Activated naive CD4-positive, alpha-beta T cell treated with anti-CD3 and anti-CD28 coated beads, Interleukin-2, amount 10 ng/mL, durations not matched to agents 7 days and 5 days (primary cell): ENCODE results near the gene GPR31.
"Not testable (repeated sequence)": the region's sequence is repeated elsewhere in the genome, so short reads cannot be mapped to it uniquely, and the experiment has no call there.

Experiments
- CTCF ChIA-PET: fragments of 350-600 bp; sonication (Branson Sonifier 250); formaldehyde crosslinking; loops from one replicate; lab custom pipeline; 2021; ENCODE audit warnings: antibody characterized with exemption; lab: Charles Lee
- DNase-seq: peaks from one replicate; pipeline ENCODE4 v3.0.0-alpha.2; 2020
- H3K27ac Mint-ChIP-seq: one replicate; pipeline ENCODE4 v1.8.0; 2021; ENCODE audit warnings: mild to moderate bottlenecking, moderate library complexity, mixed read lengths
- H3K27me3 Mint-ChIP-seq: one replicate; pipeline ENCODE4 v1.8.0; 2021; ENCODE audit warnings: mild to moderate bottlenecking, mixed read lengths
- H3K36me3 Mint-ChIP-seq: one replicate; pipeline ENCODE4 v1.8.0; 2021; ENCODE audit warnings: mixed read lengths
- H3K4me1 Mint-ChIP-seq: one replicate; pipeline ENCODE4 v1.8.0; 2021; ENCODE audit warnings: mixed read lengths
- H3K4me3 Mint-ChIP-seq: one replicate; pipeline ENCODE4 v1.8.0; 2021; ENCODE audit warnings: mild to moderate bottlenecking, moderate library complexity, mixed read lengths
- H3K9me3 Mint-ChIP-seq: one replicate; pipeline ENCODE4 v1.8.0; 2021; ENCODE audit warnings: mixed read lengths

Gene GPR31, protein sequence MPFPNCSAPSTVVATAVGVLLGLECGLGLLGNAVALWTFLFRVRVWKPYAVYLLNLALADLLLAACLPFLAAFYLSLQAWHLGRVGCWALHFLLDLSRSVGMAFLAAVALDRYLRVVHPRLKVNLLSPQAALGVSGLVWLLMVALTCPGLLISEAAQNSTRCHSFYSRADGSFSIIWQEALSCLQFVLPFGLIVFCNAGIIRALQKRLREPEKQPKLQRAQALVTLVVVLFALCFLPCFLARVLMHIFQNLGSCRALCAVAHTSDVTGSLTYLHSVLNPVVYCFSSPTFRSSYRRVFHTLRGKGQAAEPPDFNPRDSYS

DNA sequence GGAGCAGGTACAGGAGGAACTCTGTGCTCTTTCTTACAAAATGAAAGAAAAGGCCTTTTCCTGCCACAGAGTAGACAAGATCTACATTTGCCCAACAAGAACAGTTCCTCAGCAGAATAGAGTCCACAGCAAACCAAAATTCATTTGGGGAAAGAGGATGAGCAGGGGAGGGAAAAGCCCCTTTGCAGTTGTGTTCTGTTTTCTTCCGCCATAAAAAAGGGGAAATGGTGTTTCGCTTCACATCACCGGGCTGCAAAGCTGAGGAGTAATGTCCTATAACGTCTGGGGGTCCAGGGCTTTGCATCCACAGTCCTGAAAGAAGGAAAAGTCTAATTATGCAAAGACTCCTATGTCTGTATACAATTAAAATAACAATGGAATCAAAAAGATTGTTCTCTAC, at the start of gene GPR31:
TSS of gene GPR31 (minus strand) at position 118 of the 400 bp plus-strand sequence. CDS start 149 bp downstream, outside the sequence.
- H3K9me3 Mint-ChIP-seq: no peaks in the 10 kb centered on the region
- H3K27ac Mint-ChIP-seq: no peak within 1 kb of the TSS
- H3K27me3 Mint-ChIP-seq: peaks cover 18% of the 10 kb centered on the region
- no peaks in the 10 kb centered on the region for H3K4me1 Mint-ChIP-seq
- CTCF ChIA-PET: no interaction called here
- DNase-seq: no peak
- no peak within 1 kb of the TSS for H3K4me3 Mint-ChIP-seq
- no peaks in the 10 kb centered on the region for H3K36me3 Mint-ChIP-seq

DNA sequence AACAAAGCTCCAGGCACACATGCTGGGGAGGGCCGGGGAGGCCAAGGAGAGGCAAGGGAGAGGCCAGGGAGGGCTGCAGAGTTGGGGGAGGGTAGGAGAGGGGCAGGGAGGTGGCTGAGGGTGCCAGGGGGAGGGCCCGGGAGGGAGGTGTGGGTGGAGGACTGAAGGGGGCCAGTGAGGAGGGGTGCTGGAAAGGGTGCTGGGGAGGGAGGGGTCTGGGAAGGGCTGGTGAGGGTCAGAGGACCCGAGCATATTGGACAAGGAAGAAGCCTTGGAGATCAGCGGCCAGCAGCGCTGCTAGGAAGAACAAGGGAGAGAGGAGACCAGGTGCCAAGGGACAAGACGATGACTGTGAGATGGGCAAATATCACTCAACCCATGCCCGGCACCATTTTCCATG, 49.7 kb upstream of the GPR31 start:
- DNase-seq: no peak
- CTCF ChIA-PET: no interaction called here
- Mint-ChIP-seq H3K27me3 (peaks cover 13% of the 10 kb centered on the region), H3K9me3 (no peaks in the 10 kb centered on the region), H3K4me3 (no peak overlapping the region), H3K27ac (no peak overlapping the region), H3K4me1 (no peaks in the 10 kb centered on the region), H3K36me3 (no peaks in the 10 kb centered on the region)

DNA sequence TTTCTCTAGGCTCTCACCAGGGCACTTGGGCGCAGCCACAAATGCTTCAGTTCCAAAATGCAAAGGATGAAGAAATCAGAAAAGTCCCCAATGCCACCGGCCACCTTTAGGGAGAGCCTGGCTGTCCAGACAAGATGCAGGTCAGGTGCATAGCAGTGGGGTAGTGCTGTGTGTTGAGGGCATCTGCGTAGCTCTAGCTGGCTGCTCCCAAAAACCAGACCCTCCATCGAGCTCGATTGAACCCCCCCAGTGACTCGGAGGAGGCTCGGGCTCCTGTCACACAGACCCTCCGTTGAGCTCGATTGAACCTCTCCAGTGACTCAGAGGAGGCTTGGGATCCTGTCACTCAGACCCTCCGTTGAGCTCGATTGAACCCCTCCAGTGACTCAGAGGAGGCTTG, 47.5 kb upstream of the GPR31 start:
- DNase-seq, H3K4me1 Mint-ChIP-seq, H3K27me3 Mint-ChIP-seq, H3K9me3 Mint-ChIP-seq, H3K27ac Mint-ChIP-seq, H3K4me3 Mint-ChIP-seq, H3K36me3 Mint-ChIP-seq, CTCF ChIA-PET: not testable (repeated sequence)

DNA sequence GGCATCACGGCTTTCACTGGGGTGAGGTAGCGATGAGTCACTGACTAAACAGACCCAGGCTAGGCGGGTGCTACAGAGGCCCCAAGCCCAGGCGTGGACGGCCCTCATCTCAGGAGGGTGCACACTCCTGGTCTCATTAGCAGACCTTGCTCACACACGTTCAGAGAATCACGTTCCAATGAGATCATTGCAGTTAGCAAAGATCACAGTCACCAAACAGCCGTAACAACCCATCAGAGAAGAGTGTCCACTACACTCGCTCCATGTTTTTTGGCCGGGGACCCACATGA, 46.2 kb upstream of the GPR31 start:
- H3K4me3 Mint-ChIP-seq, H3K9me3 Mint-ChIP-seq, H3K36me3 Mint-ChIP-seq, CTCF ChIA-PET, H3K4me1 Mint-ChIP-seq, DNase-seq, H3K27ac Mint-ChIP-seq: not testable (repeated sequence)
- peaks cover 17% of the 10 kb centered on the region for H3K27me3 Mint-ChIP-seq

DNA sequence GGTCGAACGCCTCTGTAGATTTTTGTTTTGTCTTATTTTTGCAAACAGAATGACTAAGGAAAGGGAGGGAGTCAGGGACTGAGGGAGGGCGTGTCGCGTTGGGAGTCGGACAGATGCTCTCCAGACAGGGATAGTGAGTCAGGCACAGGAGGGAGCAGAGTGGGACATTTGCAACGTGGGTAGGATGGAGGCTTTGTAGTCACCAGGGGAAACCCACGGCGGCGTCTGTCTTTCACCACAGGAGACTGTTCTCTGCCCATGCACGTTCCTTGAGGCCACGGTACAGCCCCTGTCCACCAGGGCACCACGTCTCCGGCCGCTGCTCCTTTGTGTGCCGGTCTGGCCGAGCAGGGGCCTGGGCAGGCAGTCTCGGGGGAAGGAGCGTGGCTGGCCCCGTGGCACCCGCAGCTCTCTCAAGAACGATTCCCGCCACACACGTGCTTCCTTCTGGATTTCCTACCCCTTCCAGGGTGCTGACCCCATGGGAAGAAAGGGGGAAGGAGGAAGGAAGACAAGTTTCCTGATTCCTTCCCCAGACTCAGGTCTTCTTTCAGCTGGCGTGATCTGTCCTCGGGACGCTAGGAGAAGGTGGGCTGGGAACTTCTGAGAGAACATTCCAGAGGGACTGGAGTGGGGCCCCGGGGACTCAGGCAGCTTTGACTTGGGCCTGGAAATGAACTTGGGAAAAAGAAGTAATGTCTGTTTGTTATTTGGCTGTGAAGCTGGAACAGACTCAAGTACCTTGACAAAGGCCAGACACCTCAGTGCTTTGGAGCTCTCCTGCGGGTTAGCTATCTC, 45.7 kb upstream of the GPR31 start:
- H3K27ac Mint-ChIP-seq, H3K4me3 Mint-ChIP-seq, DNase-seq, CTCF ChIA-PET, H3K9me3 Mint-ChIP-seq, H3K4me1 Mint-ChIP-seq, H3K36me3 Mint-ChIP-seq: not testable (repeated sequence)
- peaks cover 20% of the 10 kb centered on the region for H3K27me3 Mint-ChIP-seq

DNA sequence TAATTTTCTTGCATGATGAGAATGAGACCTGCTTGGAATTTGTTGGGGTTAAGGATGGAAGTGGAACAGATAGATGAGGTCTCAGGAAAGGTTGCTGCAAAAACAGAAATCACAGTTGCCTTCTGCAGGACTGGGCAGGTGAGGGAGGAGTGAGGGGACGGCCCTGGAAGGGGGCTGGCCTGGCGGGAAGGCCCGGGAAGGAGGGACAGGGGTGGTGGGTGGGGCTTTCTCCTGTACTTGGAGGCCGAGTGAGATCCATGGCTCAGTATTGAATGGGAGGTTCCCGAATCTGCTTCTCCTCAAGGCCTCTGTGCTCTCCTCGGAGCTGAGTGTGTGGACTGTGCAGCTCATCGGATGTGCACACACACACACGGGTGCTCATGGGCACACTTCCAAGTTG, 44.8 kb upstream of the GPR31 start:
- H3K27me3 Mint-ChIP-seq: peaks cover 20% of the 10 kb centered on the region
- CTCF ChIA-PET, H3K4me3 Mint-ChIP-seq, H3K4me1 Mint-ChIP-seq, H3K9me3 Mint-ChIP-seq, H3K36me3 Mint-ChIP-seq, DNase-seq, H3K27ac Mint-ChIP-seq: not testable (repeated sequence)

DNA sequence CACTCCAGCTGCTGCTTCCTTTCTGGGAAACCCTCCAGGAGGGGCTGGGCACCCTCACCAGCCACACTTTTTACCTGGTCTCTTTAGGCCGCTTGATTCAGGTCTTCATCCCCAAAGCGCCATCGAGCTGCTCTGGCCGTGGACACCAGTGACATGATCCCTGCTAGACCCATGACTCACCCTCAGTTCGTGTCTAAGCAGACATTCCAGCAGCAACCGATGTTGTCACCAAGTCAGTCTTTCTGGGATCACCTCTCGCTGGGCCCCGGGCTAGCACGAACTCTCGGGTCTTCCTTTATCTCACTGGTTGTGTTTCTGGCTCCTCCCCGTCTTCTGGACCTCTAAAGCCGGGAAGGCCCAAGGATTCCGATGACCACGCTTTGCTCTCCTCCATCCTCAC, 43.0 kb upstream of the GPR31 start:
- Mint-ChIP-seq H3K9me3 (no peaks in the 10 kb centered on the region), H3K27ac (no peak overlapping the region), H3K27me3 (peaks cover 29% of the 10 kb centered on the region), H3K4me3 (no peak overlapping the region), H3K36me3 (no peaks in the 10 kb centered on the region), H3K4me1 (no peaks in the 10 kb centered on the region)
- no peak for DNase-seq
- CTCF ChIA-PET: no interaction called here

DNA sequence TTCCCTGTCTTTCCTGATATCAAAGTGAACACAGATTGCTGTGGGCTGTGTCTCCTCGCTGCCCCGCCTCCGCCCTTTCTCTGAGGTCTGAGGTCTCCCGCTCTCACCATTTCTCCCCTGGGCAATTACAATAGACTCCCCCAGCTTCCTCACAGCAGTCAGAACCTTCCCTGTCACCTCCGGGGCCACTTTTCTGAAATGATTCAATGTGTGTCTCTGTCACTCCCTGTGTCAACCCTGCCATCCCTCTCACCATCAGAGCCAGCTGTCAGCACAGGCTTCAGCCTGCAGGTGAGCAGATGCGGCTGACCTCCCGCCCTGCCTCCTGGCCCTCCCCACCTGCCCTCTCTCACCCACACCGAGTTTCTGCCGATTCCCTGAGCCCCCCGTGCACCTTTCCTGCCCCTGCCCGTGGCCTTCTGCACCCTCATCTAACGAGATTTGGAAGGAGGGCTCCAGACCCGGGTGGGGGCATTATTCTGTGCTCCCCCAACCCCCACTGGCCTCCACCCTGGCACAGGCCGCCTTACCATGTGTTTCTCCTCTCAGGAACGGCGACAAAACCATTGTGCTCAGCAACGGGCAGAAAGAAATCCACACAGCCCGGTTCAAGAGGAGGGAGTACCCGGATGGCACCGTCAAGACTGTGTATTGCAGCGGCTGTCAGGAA, 38.3 kb upstream of the GPR31 start:
- H3K4me1 Mint-ChIP-seq, H3K4me3 Mint-ChIP-seq, DNase-seq, H3K36me3 Mint-ChIP-seq, H3K9me3 Mint-ChIP-seq, CTCF ChIA-PET: not testable (repeated sequence)
- Mint-ChIP-seq H3K27me3 (peaks cover 36% of the 10 kb centered on the region), H3K27ac (peak overlapping the region; percentile 37)

DNA sequence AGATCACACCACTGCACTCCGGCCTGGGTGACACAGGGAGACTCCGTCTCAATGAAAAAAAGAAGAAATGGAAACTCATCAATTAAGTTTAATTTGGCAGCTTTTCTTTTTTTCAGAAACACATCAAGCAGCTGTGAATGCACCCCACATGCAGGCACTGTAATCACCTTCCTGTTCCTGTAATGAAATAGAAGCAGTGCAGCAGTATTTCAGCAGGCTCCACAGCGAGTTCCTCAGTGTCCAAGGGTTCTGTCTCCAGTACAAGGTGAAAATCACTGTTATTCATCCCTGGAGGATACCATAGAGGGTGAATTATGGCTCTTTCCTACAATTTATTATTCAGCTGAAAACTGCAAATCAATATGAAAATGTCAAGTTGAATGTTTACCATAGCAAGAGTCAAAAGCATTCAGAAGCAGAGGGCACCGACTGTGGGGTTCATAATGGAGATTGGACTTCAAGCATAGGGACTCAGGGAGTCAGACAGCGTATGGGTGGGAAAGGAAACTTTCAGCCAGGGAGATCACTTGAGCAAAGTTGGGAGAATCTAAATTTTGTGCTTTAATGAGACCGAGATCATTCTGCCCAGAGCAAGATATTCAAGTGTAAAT, 35.8 kb upstream of the GPR31 start:
- DNase-seq, H3K27ac Mint-ChIP-seq, H3K9me3 Mint-ChIP-seq, H3K4me3 Mint-ChIP-seq, H3K4me1 Mint-ChIP-seq, CTCF ChIA-PET, H3K36me3 Mint-ChIP-seq: not testable (repeated sequence)
- H3K27me3 Mint-ChIP-seq: peaks cover 16% of the 10 kb centered on the region

DNA sequence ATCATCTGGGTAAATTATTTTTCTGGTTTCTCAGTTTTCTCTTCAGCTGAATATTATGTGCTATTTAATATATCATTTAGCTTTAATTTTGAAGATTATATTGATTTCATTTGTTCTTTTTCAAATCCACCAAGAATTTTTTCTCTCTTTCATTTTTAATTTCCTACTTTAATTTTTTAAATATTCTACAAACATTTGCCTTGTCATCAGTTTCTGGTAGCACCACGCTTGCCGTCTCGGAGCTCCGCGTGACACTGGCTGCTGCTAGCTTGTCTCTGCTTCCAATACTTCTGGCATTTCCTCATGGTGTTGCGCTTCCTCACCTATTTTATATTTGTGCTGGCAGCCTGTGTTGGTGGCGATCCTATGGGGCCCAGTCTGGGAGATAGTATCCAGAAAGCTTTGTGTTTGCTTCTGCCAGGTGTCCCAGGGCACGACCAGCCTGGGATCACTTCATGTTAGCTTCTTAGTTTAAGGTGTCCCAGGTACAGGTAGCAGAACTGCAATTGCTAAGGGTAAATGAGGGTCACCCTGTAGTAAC, 33.3 kb upstream of the GPR31 start:
- H3K4me3 Mint-ChIP-seq, H3K4me1 Mint-ChIP-seq, H3K9me3 Mint-ChIP-seq, DNase-seq, H3K36me3 Mint-ChIP-seq, CTCF ChIA-PET, H3K27ac Mint-ChIP-seq: not testable (repeated sequence)
- H3K27me3 Mint-ChIP-seq: peaks cover 10% of the 10 kb centered on the region

DNA sequence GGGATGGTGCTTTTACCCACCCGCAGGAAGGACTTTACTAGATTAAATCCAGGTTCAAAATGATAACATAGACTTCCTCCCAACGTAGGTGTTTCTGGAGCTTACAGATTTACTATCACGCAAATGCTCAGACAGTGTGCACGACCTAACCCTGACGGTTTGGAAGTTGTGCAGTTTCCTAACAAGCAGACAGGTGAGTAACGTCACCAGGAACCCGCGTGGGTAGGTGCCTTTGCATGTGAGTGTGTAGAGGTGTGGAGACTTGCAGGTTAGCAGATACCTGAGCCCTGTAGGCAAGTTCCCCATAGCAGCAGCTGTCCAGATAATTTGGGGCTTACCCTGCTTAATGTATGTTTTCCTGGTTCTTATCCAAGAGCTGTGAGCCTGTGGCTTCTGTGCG, 29.5 kb upstream of the GPR31 start:
- H3K9me3 Mint-ChIP-seq, H3K4me3 Mint-ChIP-seq, CTCF ChIA-PET, H3K36me3 Mint-ChIP-seq, H3K27me3 Mint-ChIP-seq, H3K4me1 Mint-ChIP-seq, H3K27ac Mint-ChIP-seq, DNase-seq: not testable (repeated sequence)

DNA sequence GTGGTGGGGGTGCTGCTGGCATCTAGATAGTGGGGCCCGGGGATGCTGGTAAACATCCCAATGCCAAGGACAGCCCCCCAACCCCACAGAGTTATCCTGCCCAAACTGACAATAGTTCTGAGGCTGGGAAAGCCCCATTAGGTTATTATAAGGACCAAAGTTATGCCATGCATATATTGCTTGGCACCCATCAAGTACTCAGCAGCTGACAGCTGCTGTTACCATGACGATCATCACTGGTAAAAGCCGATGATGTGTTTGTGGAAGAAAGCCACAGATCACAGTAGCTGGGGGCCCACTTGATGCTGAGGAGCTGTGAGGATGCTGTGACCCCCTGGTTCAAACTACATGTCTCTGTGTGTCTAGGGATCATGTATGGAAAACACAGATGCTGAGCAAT, 27.3 kb upstream of the GPR31 start:
- CTCF ChIA-PET, H3K4me3 Mint-ChIP-seq, H3K36me3 Mint-ChIP-seq, DNase-seq, H3K4me1 Mint-ChIP-seq, H3K27ac Mint-ChIP-seq, H3K9me3 Mint-ChIP-seq, H3K27me3 Mint-ChIP-seq: not testable (repeated sequence)

DNA sequence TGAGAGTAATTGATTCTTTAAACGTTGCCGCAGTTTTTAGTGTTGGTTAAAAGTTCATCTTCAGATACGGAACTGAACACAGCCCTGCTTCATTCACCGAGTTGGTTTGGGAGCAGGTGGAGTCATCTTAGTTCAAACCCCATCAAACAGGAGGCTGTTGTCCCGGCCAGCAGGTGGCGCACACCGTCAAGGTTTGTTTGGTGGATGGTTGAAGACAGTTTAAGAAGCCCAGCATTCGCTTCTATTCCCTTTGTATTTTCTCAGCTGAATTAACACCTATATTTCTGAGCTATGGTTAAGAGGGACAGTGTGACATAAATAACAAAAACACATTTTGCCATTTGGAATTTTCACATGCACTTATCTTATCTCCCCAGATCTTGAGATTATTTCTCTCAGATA, 25.1 kb upstream of the GPR31 start:
- H3K4me3 Mint-ChIP-seq, H3K9me3 Mint-ChIP-seq: not testable (repeated sequence)

DNA sequence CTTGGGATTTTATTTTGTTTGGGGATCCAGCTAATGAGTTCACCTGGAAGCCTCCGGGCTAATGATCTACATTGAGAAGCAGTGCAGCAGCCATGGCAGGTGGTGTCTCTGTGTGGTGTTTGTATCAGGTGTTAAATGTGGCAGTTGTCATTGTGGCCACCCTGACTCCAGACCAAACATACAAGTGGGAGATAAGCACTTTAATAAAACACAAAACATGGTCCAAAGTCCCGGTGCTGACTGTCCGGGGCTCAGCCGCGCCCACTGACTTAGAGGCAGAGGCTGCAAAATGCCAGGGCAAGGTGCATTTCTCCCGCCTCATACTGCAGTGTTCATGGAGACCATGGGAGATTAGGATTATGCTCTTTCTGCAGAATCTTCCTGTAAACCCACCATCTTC, 23.6 kb upstream of the GPR31 start:
- H3K36me3 Mint-ChIP-seq, H3K9me3 Mint-ChIP-seq, H3K27me3 Mint-ChIP-seq, CTCF ChIA-PET, H3K4me3 Mint-ChIP-seq, DNase-seq, H3K27ac Mint-ChIP-seq, H3K4me1 Mint-ChIP-seq: not testable (repeated sequence)

More for the DNA sequence above, 25.1 kb upstream of the GPR31 start:
- DNase-seq, H3K27ac Mint-ChIP-seq, H3K4me1 Mint-ChIP-seq, CTCF ChIA-PET, H3K36me3 Mint-ChIP-seq, H3K27me3 Mint-ChIP-seq: not testable (repeated sequence)
